H1 (cell line): ENCODE results near the gene ANO2. TPM values are rescaled to one million over a fixed set of nuclear protein-coding genes. Genes with fewer than 3 reads are reported as not detected.

ENCODE experiments used
- polyA plus RNA-seq, 7 experiments: library from polyadenylated mRNA; depleted of rRNA in 3 of 7; stranded (reverse) in 5 of 7; unstranded in 2 of 7; fragments of >200 nt in 5 of 7; fragments of 200-250 nt in 2 of 7; gene quantifications; 1 replicate in 5 of 7; 2 replicates in 1 of 7; 4 replicates in 1 of 7; pipeline versions ENCODE4 v1.2.1 to v1.2.3, GENCODE V29; 2011 to 2013; ENCODE audit warnings: missing spikeins in 2 of 7, mixed read lengths in 2 of 7
- total RNA-seq: library from RNA; stranded (reverse); fragmentation: NEBNext Ultra II Directional; extraction: Animal tissue kit (Norgen Biotek cat#: 25700); gene quantifications from 2 replicates; pipeline ENCODE4 v1.2.1, GENCODE V29; 2021
- TF ChIP-seq, protein P1 (sequence below): fragments of 300-600 bp; sonication (generic); IDR thresholded peaks from 2 replicates; pipeline ENCODE4 v1.7.1; 2012; ENCODE audit warnings: low read length, moderate library complexity, mild to moderate bottlenecking, inconsistent platforms; ENCODE audit not compliant: insufficient replicate concordance

The ANO2 gene
- total and polyA plus RNA-seq, 2 of the 8 experiments (the other 6 are each of a cell fraction or from before 2014, with no cell fraction given) = 1.9 to 5.5 TPM

DNA sequence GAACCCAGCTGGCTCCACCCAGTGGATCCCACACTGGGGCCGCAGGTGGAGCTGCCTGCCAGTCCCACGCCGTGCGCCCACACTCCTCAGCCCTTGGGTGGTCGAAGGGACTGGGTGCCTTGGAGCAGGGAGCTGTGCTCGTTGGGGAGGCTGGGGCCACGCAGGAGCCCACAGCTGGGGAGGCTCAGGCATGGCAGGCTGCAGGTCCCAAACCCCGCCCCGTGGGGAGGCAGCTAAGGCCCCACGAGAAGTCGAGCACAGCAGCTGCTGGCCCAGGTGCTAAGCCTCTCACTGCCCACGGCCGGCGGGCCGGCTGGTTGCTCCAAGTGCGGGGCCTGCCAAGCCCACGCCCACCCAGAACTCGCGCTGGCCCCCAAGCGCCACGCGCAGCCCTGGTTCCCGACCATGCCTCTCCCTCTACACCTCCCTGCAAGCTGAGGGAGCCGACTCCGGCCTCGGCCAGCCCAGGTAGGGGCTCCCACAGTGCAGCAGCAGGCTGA, 56.2 kb downstream of the ANO2 start (continued):
- TF ChIP-seq, protein P1, sequence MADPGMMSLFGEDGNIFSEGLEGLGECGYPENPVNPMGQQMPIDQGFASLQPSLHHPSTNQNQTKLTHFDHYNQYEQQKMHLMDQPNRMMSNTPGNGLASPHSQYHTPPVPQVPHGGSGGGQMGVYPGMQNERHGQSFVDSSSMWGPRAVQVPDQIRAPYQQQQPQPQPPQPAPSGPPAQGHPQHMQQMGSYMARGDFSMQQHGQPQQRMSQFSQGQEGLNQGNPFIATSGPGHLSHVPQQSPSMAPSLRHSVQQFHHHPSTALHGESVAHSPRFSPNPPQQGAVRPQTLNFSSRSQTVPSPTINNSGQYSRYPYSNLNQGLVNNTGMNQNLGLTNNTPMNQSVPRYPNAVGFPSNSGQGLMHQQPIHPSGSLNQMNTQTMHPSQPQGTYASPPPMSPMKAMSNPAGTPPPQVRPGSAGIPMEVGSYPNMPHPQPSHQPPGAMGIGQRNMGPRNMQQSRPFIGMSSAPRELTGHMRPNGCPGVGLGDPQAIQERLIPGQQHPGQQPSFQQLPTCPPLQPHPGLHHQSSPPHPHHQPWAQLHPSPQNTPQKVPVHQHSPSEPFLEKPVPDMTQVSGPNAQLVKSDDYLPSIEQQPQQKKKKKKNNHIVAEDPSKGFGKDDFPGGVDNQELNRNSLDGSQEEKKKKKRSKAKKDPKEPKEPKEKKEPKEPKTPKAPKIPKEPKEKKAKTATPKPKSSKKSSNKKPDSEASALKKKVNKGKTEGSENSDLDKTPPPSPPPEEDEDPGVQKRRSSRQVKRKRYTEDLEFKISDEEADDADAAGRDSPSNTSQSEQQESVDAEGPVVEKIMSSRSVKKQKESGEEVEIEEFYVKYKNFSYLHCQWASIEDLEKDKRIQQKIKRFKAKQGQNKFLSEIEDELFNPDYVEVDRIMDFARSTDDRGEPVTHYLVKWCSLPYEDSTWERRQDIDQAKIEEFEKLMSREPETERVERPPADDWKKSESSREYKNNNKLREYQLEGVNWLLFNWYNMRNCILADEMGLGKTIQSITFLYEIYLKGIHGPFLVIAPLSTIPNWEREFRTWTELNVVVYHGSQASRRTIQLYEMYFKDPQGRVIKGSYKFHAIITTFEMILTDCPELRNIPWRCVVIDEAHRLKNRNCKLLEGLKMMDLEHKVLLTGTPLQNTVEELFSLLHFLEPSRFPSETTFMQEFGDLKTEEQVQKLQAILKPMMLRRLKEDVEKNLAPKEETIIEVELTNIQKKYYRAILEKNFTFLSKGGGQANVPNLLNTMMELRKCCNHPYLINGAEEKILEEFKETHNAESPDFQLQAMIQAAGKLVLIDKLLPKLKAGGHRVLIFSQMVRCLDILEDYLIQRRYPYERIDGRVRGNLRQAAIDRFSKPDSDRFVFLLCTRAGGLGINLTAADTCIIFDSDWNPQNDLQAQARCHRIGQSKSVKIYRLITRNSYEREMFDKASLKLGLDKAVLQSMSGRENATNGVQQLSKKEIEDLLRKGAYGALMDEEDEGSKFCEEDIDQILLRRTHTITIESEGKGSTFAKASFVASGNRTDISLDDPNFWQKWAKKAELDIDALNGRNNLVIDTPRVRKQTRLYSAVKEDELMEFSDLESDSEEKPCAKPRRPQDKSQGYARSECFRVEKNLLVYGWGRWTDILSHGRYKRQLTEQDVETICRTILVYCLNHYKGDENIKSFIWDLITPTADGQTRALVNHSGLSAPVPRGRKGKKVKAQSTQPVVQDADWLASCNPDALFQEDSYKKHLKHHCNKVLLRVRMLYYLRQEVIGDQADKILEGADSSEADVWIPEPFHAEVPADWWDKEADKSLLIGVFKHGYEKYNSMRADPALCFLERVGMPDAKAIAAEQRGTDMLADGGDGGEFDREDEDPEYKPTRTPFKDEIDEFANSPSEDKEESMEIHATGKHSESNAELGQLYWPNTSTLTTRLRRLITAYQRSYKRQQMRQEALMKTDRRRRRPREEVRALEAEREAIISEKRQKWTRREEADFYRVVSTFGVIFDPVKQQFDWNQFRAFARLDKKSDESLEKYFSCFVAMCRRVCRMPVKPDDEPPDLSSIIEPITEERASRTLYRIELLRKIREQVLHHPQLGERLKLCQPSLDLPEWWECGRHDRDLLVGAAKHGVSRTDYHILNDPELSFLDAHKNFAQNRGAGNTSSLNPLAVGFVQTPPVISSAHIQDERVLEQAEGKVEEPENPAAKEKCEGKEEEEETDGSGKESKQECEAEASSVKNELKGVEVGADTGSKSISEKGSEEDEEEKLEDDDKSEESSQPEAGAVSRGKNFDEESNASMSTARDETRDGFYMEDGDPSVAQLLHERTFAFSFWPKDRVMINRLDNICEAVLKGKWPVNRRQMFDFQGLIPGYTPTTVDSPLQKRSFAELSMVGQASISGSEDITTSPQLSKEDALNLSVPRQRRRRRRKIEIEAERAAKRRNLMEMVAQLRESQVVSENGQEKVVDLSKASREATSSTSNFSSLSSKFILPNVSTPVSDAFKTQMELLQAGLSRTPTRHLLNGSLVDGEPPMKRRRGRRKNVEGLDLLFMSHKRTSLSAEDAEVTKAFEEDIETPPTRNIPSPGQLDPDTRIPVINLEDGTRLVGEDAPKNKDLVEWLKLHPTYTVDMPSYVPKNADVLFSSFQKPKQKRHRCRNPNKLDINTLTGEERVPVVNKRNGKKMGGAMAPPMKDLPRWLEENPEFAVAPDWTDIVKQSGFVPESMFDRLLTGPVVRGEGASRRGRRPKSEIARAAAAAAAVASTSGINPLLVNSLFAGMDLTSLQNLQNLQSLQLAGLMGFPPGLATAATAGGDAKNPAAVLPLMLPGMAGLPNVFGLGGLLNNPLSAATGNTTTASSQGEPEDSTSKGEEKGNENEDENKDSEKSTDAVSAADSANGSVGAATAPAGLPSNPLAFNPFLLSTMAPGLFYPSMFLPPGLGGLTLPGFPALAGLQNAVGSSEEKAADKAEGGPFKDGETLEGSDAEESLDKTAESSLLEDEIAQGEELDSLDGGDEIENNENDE = no peak
